HG03520 (cell line): Measurements from ENCODE around the gene NDUFA12.

Experiments used
- ATAC-seq: cut with Tn5 transposase; IDR thresholded peaks from one replicate; pipeline ENCODE4 v1.9.1; 2021; ENCODE audit warnings: mild to moderate bottlenecking, moderate library complexity; ENCODE audit not compliant: unreplicated experiment

Gene NDUFA12

DNA sequence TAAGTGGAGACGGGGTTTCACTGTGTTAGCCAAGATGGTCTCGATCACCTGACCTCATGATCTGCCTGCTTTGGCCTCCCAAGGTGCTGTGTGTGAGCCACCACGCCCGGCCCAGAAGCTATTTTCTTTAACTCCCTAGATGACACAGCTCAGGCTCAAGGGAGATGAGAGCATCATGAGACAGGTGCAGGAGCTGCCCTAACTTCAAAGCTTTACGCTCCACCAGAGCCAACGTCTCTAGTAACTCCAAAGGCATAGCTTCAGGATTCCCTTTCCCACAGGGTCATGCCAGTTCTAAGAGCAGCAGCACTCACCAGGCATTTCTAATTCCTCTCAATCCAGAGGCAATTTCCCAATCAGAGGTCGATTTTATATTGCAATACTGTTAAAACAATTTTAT, 21.0 kb downstream of the NDUFA12 start:
- ATAC-seq = no peak

- ATAC-seq = no peak
These were observed 22.9 kb downstream of the NDUFA12 start for GRCh38 chr12:94980577-94980976.

DNA sequence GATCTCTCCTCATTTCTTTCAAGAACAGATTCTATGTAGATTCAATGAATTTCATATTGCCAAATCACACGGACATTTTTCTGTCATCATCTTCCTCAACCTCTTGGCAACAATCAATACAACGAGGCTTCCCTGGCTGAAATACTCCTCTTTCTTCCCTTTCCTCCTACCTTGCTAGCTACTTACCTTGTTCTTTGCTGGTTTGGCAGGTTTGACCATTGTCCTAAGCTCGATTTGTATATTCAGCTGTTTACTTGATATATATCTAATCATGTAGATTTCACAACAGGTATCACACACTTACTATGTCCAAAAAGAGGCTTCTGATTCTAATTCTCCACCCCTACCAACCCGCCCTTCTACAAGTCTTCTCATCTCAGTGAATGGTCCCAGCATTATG, 23.6 kb downstream of the NDUFA12 start:
- ATAC-seq = no peak

DNA sequence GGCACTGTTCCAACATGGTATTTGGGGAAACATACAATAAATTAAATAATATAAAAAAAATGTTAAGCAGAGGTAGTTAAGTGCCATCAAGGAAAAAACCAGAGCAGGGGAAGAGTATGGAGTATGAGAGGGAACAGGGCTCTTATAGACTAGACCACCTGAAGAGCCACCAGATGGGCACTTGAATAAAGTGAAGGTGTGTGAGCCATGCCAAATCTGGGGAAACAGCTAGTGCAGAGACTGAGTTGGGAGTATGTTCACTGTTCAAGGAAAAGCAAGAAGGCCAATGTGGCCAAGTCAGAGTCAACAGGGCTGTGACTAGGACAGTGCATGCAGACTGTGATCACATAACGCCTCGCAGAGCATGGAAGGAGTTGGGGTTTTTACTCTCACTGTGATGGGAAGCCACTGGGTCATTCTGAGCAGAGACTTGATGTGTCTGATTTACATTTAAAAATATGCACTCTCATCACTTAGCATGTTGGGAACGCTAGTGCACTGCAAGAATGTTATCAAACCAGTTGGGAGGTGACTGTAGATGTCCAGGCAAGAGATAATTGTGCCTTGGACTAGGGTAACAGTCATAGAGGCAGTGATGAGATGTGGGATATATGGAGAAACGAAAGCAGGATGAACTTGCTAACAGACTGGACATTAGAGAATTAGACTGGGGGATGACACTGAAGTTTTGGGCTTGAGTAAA, 25.6 kb downstream of the NDUFA12 start:
- ATAC-seq = no peak

GRCh38 chr12:94973221-94973620, 30.3 kb downstream of the NDUFA12 start:
- ATAC-seq = no peak

DNA sequence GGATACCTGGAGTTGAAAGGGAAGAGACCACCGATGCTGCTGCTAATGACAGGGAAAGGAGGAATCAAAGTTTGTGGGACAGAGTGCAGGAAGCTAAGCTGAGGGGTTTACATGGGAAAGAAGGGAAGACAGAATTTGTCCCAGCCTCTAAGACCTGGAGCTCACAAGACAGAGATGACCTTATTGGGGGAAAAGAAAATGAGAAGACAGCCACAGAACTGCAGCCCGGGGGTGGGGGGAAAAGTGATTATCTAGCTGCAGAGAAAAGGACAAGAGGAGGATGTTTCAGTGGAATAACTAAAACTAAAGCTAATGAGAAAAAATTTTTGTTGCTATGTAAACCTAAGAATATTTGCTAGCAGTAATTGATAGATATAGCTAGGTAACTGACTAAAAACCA, 30.7 kb downstream of the NDUFA12 start:
- ATAC-seq = no peak

DNA sequence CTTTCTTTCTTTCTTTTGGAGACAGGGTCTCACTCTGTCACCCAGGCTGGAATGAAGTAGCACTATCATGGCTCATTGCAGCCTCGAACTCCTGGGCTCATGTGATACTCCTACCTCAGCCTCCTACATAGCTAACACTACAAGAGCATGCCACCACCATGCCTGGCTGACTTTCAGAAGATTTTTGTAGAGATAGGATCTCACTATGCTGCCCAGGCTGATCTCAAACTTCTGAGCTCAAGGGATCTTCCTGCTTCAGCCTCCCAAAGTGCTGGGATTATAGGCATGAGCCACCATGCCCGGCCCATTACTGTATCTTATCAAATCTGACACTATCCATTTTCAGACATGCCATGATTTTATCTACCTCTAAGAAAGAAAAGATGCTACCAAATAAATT, 31.6 kb downstream of the NDUFA12 start:
- no peak for ATAC-seq

GRCh38 chr12:94970560-94970959, 32.9 kb downstream of the NDUFA12 start:
- no peak for ATAC-seq

DNA sequence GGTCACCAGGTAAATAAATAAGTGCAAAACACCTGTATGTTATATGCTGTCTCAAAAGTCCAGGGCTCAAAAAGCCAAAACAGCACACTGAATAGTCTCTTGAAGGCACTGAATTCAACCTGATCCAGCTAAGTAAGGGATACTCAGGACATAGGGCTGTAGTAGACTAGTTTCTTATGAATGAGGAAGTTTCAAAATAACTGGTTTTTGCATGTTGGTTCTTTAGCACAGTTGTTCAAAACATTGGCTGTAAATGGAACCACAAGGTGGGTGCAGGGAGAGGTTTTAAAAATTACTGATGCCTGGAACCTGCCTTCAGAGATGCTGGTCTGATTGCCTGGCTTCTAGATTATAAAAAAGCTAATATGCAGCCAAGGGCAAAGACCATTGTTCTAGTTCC, 34.1 kb downstream of the NDUFA12 start:
- ATAC-seq = no peak

DNA sequence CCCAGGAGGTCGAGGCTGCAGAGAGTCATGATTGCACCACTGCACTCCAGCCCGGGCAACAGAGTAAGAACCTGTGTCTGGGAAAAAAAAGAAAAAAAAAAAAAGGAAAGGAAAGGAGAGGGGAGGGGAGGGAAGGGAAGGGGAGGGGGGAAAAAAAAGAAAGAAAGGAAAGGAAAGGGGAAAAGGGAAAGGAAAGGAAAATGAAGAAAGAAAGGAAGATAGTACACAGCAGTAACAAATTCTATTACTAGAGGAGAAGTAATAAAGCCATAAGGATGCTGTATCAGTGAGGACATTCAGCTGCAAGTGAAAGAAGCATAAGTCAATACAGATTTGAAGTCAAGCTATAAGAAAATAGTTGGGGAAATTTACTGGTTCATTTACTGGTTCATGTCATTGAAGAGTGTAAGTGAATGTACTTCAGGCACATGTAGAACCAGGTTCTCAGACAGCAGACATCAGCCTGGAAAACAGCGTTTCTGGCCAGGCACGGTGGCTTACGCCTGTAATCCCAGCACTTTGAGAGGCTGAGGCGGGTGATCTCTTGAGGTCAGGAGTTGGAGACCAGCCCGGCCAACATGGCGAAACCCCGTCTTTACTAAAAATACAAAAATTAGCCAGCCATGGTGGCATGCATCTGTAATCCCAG, 37.4 kb downstream of the NDUFA12 start:
- no peak for ATAC-seq

- ATAC-seq = no peak
These were observed 39.8 kb downstream of the NDUFA12 start for GRCh38 chr12:94963649-94964048.

DNA sequence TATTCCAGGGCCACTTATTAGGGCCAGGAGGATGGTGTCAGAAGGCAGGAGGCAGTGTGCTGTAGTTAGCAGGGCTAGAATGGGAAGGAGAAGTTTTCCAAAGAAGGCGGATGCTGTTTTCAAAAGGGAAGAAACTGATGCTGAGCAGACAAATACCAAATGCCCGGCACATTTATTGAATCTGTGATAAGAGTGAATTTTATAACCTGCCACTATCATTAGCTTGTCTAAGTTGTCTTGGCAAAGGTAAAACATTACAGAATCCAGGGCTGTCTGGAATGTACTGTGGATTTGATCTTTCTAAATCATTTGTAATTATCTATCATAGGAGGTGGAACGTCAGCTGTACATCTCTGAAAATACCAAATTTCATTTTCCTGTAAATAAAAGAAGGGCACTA, 40.8 kb downstream of the NDUFA12 start:
- no peak for ATAC-seq

DNA sequence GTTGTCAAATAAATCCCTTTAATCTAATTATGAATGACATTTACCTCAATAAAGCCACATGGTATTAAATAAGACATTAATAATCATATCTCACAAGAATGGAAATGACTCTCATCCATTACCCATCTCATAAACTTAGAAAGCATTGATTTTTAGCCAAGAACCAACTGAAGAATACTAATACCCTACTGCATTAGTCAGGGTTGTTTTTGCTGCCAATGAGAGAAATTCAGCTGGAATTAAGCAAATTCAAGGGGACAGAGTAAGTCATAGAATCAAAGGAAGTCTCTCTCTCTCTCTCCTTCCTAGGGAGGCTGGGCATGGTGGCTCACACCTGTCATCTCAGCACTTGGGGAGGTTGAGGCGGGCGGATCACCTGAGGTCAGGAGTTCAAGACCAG, 41.6 kb downstream of the NDUFA12 start:
- no peak for ATAC-seq

- no peak for ATAC-seq
These were observed 42.2 kb downstream of the NDUFA12 start for GRCh38 chr12:94961256-94961824.

DNA sequence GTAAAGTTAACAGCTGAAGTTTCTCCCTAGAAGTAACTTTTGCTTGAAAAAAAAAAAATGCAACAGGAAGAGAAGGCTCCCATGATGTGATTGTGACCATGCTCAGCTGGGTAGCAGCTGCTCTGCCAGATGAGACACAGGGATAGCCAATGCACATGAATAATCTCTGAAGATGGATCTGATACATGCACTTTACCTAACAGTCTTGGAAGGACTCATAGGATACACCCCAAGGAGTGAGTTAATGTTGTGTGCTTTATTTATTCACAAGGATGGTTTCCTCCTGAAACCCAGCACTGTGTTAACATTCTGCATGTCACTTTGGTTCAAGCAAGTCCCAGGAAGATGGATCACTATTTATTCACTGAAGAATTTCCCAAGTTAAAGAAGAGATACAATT, 46.5 kb downstream of the NDUFA12 start:
- no peak for ATAC-seq

DNA sequence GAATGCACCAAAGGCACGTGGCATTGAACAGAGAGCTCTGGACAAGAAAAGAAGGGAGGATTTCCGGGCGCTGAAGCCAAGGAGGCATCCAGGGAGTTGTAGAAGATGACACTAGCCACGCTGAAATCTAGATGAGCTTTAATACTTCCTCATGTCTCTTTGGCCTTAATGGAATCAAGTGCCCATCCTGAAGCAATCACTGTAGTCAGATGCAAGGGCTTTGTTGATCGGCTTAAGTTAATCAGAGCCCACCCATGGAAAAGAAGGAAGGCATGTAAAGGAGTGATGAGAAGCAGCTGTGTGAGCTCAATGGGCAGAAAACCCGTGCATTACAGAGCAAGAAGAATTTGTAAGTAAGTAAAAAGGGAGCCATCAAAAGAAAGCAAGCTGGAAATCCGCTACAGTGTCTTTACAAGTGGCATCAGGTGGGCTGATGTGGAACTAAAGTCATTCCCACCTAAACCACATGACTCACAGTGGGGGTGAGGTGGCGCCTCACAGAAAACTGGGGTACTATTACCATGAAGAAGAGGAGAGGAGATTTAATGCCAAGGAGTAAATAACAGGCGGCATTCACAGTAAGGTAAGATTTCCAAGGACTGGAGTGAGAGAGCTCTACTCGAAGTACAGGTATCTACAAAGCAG, 48.4 kb downstream of the NDUFA12 start:
- no peak for ATAC-seq

GRCh38 chr12:94954029-94954685, 49.3 kb downstream of the NDUFA12 start:
- ATAC-seq = no peak

DNA sequence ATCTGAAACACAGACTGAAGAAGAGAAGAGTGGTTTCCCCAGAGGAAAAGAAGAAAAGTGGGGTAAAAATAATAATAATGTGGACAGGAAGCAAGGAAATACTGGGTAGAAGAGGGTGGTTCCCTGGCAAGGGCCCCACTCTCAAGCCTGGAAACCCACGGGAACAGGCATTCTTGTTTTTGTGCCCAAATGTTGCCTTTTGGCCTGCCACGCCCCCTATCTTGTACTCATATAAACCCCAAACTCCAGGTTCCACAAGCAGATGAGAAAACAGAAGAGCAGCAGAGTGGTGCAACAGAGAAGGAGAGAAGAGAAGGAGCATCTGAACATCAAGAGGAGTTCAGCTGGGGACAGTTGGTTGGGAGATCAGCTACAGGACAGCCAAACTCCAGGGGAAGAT, 51.2 kb downstream of the NDUFA12 start:
- no peak for ATAC-seq

GRCh38 chr12:94951071-94951934, 52.2 kb downstream of the NDUFA12 start:
- ATAC-seq = no peak

DNA sequence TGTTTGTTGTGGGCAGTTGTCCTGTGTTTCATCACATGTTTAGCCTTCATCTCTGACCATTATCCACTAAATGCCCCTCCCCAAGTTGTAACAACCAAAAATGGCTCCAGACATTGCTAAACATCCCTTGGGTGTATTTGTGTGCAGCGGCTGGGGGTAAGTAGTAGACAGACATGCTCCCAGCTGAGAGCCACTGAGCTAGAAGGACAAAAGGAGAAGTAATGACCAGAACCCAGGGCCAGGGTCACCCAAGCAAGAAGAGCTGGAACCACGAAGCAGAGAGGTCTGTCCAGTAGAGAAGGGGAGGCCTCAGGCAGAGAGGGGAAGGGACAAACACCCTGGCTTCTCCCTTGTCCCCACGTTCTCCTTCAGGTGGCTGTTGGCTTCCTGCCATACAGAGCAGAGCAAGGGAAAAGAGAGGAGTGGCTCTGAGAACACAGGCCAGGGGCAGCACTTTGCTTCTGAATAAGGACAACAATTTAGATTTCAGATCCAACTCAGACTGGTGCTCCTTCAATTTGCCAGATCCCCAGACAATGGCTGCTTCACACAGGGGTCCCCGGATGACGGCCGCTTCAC, 55.2 kb downstream of the NDUFA12 start:
- ATAC-seq = no peak
